Gastroesophageal sphincter (tissue), 4 donors: Measurements from ENCODE around the gene EHBP1. TPM values are rescaled to one million over a fixed set of nuclear protein-coding genes. Genes with fewer than 3 reads are reported as not detected.

Experiments used
- ATAC-seq: fragments of 150-250 bp; one replicate; pipeline ENCODE4 v1.9.1; 2016; ENCODE audit warnings: mild to moderate bottlenecking, moderate library complexity
- H3K27ac ChIP-seq, 4 donors: fragments of 200-600 bp; sonication (generic) in 3 of 4; 1 replicate in 3 of 4; 2 replicates in 1 of 4; pipeline ENCODE4 v1.5.1; 2016 to 2019
- H3K27me3 ChIP-seq: fragments of 200-600 bp; sonication (generic); one replicate; pipeline ENCODE4 v1.5.1; 2019
- H3K36me3 ChIP-seq, 2 donors: fragments of 200-600 bp; sonication (generic); one replicate each; pipeline ENCODE4 v1.5.1; 2019; ENCODE audit warnings: control low read depth in 1 of 2
- H3K4me1 ChIP-seq, 3 donors: fragments of 200-600 bp; sonication (generic); 1 replicate in 2 of 3; 2 replicates in 1 of 3; pipeline ENCODE4 v1.5.1; 2016 to 2019; ENCODE audit warnings: control low read depth in 2 of 3
- H3K4me3 ChIP-seq, 2 donors: fragments of 200-600 bp; sonication (generic); one replicate each; pipeline ENCODE4 v1.5.1; 2019; ENCODE audit warnings: mild to moderate bottlenecking in 1 of 2, moderate library complexity in 1 of 2
- H3K9me3 ChIP-seq, 3 donors: fragments of 200-600 bp; sonication (generic); one replicate each; pipeline ENCODE4 v1.5.1; 2017 to 2019; ENCODE audit warnings: control low read depth in 2 of 3
- EP300 ChIP-seq: sonication (generic); formaldehyde crosslinking; IDR thresholded peaks from one replicate; pipeline ENCODE4 v1.6.1; 2017; ENCODE audit warnings: antibody characterized with exemption, mild to moderate bottlenecking
- POLR2A ChIP-seq, 2 donors: fragments of 450-650 bp; IDR thresholded peaks; one replicate each; pipeline ENCODE4 v1.6.1; 2017; ENCODE audit warnings: antibody characterized with exemption in 2 of 2, mild to moderate bottlenecking in 2 of 2, moderate library complexity in 1 of 2
- POLR2AphosphoS5 ChIP-seq: sonication (generic); formaldehyde crosslinking; IDR thresholded peaks from one replicate; pipeline ENCODE4 v1.6.1; 2017; ENCODE audit warnings: antibody characterized with exemption
- WGBS, 2 donors: methylation state at CpG; one replicate each; pipeline ENCODE4 v1.1.5; 2018; ENCODE audit warnings: low coverage in 1 of 2; 5-methylcytosine and 5-hydroxymethylcytosine counted together
- total RNA-seq, 4 donors: library from RNA; depleted of rRNA; stranded (reverse); fragments of >200 nt; gene quantifications; one replicate each; pipeline ENCODE4 v1.1.0, GENCODE V29; 2016
- TF ChIP-seq, protein P1 (sequence below), 4 experiments: fragments of 200-600 bp in 2 of 4; fragments of 450-650 bp in 2 of 4; sonication (generic) in 1 of 4; IDR thresholded peaks; one replicate each; pipeline ENCODE4 v1.5.1; 2017 to 2019; ENCODE audit warnings: antibody characterized with exemption in 4 of 4, mild to moderate bottlenecking in 2 of 4, moderate library complexity in 2 of 4

The EHBP1 gene
- total RNA-seq, 4 donors from 2014 or later, result 82.4 to 159 (median 146) TPM

DNA sequence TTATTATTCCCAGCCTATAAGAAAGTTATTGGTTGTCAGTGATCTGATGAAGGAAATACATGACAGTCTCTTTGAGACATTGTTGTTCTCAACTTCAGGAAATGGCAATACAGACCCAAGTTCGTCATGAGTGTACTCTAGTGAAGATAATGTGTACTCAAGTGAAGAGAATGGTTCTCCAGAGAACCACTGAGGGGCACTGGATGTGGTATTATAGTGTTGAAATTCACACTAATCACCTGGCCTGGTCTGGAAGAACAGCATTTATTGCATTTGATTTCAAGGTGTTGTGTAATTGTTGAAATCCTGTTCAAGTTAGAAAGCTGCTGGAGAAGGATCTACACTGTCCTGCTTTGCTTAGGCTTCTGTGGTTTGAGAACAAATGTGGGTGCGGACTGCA lies 321.7 kb downstream of the EHBP1 start:
- Histone ChIP-seq H3K27me3 (no peaks in the 10 kb centered on the region), H3K4me1 (no peaks in the 10 kb centered on the region), H3K27ac (no peak overlapping the region), H3K9me3 (no peaks in the 10 kb centered on the region), H3K4me3 (no peak overlapping the region), H3K36me3 (peaks cover 0 to 88% of the 10 kb centered on the region in 2 donors)
- 80 to 84% methylated on average over 1 to 2 of the region's 2 CpGs for WGBS, 2 donors
- TF ChIP-seq, protein P1, sequence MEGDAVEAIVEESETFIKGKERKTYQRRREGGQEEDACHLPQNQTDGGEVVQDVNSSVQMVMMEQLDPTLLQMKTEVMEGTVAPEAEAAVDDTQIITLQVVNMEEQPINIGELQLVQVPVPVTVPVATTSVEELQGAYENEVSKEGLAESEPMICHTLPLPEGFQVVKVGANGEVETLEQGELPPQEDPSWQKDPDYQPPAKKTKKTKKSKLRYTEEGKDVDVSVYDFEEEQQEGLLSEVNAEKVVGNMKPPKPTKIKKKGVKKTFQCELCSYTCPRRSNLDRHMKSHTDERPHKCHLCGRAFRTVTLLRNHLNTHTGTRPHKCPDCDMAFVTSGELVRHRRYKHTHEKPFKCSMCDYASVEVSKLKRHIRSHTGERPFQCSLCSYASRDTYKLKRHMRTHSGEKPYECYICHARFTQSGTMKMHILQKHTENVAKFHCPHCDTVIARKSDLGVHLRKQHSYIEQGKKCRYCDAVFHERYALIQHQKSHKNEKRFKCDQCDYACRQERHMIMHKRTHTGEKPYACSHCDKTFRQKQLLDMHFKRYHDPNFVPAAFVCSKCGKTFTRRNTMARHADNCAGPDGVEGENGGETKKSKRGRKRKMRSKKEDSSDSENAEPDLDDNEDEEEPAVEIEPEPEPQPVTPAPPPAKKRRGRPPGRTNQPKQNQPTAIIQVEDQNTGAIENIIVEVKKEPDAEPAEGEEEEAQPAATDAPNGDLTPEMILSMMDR (IDR thresholded peaks at IDR 0.05), result no peak
- TF ChIP-seq POLR2AphosphoS5 (no peak), POLR2A (IDR thresholded peaks at IDR 0.05) (no peak), EP300 (no peak)
- ATAC-seq, result no peak

DNA sequence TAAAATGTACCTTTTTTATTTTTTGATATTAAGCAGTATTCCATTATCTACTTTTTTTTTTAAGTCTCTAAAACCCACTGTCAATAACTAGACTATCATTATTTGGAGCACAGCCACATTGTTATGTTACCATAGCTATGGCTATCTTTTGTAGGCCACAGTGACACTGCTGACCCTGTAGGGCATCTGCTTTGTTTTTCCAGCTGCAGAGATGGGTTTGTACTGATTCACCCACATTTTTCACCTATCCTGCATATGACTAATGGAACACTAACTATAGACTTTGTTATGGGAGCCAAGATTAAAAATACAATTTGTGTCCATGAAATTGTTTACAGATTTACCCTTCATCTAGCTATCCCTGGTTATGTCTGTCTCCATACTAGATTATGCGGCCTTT lies 323.5 kb downstream of the EHBP1 start:
- Histone ChIP-seq H3K27ac (no peak overlapping the region), H3K4me1 (no peaks in the 10 kb centered on the region), H3K4me3 (no peak overlapping the region), H3K9me3 (no peaks in the 10 kb centered on the region), H3K27me3 (no peaks in the 10 kb centered on the region), H3K36me3 (peaks cover 0 to 72% of the 10 kb centered on the region in 2 donors)
- no peak for ATAC-seq
- TF ChIP-seq, protein P1 (IDR thresholded peaks at IDR 0.05), result no peak
- no peak for TF ChIP-seq EP300
- no peak for TF ChIP-seq POLR2A (IDR thresholded peaks at IDR 0.05)
- TF ChIP-seq POLR2AphosphoS5, result no peak
- WGBS, 2 donors, result 83% methylated on average over 1 of the region's 1 CpG; no CpG with 5 or more reads in 1 of the 2 donors

DNA sequence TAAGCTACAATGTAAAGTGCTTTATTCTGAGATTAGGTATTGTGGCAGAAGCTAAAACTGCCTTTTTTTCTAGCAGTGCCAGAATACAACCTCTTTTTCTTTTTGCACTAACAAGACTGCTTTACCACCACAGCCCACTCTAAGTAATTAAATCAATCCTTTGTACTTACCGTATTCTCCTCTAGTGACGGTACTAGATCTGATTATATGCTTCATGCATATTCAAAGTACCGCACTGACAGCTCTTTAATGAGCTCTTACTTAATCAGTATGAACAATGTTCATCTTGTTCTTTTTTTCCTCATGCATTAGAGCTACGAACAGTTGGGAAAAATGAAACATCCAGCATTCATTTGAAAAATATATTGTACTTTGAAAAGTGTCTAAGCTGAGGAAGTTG lies 329.0 kb downstream of the EHBP1 start:
- Histone ChIP-seq H3K27ac (no peak overlapping the region), H3K4me3 (no peak overlapping the region), H3K36me3 (peaks cover 0 to 25% of the 10 kb centered on the region in 2 donors), H3K4me1 (no peaks in the 10 kb centered on the region), H3K9me3 (no peaks in the 10 kb centered on the region), H3K27me3 (no peaks in the 10 kb centered on the region)
- TF ChIP-seq POLR2AphosphoS5 (no peak), POLR2A (IDR thresholded peaks at IDR 0.05) (no peak), EP300 (no peak)
- TF ChIP-seq, protein P1 (IDR thresholded peaks at IDR 0.05), result no peak
- 79 to 83% methylated on average over 4 of the region's 4 CpGs for WGBS, 2 donors
- ATAC-seq, result no peak

DNA sequence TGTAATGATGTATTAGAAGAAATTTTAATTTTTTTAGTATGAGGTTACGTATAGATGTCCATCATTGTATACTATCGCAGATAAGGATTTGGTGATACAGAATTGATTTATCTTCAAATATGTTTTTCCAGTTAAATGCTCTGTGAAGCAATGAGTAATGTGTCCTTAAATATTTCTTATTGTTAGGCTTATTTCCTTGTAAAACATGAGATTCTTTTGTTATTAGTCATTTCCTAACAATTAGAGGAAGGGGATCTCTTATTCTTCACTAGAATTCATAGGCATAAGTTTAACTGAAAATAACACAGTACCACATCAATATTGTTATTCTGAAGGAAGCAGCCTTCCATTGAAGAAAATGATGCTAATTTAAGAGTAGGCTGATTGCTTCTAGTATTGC lies 329.7 kb downstream of the EHBP1 start:
- no peak overlapping the region for H3K27ac ChIP-seq
- no peaks in the 10 kb centered on the region for H3K9me3 ChIP-seq
- 95% methylated on average over 2 of the region's 2 CpGs for WGBS, 2 donors
- H3K4me1 ChIP-seq, result no peaks in the 10 kb centered on the region
- TF ChIP-seq POLR2A (IDR thresholded peaks at IDR 0.05), result no peak
- no peak for TF ChIP-seq EP300
- H3K4me3 ChIP-seq, result no peak overlapping the region
- no peaks in the 10 kb centered on the region for H3K27me3 ChIP-seq
- peaks cover 0 to 19% of the 10 kb centered on the region in 2 donors for H3K36me3 ChIP-seq
- ATAC-seq, result no peak

DNA sequence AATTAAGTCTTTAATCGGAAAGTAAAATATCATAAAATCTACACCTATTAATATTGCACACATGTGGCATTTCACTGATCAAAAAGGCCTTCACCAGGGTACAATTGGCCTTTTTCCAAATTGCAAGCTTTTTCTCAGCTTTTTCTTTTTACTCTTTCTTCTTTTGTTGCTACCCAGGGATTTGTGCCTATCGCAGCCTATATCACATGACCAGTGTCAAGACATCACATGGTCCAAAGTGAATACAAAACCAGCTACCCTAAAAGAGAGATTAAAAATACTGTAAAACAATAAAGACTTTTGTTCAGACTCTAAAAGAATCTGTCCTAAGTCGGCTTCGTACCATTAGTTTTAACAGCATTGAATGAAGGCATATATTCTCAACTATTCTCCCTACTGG lies 330.1 kb downstream of the EHBP1 start:
- TF ChIP-seq EP300 (no peak), POLR2AphosphoS5 (no peak), POLR2A (IDR thresholded peaks at IDR 0.05) (no peak)
- TF ChIP-seq, protein P1 (IDR thresholded peaks at IDR 0.05), result no peak
- WGBS, 2 donors, result 92 to 94% methylated on average over 4 of the region's 4 CpGs
- peaks cover 0 to 15% of the 10 kb centered on the region in 2 donors for H3K36me3 ChIP-seq
- no peak for ATAC-seq
- H3K4me1 ChIP-seq, result no peaks in the 10 kb centered on the region
- H3K27ac ChIP-seq, result no peak overlapping the region
- no peak overlapping the region for H3K4me3 ChIP-seq
- H3K27me3 ChIP-seq, result no peaks in the 10 kb centered on the region
- no peaks in the 10 kb centered on the region for H3K9me3 ChIP-seq
